Measurements from ENCODE around the gene FBXL20.
"Not testable (repeated sequence)": the region's sequence is repeated elsewhere in the genome, so short reads cannot be mapped to it uniquely, and the experiment has no call there.

Gene FBXL20

GRCh38 chr17:39401412-39402243, at the start of gene FBXL20:
TSS of gene FBXL20 (minus strand) at chr17:39401626. CDS start at chr17:39401402, 224 bp downstream.
- peak; percentile 80 to 84 for DNase-seq (ENCODE audit: low read depth in 2 of 2)

DNA sequence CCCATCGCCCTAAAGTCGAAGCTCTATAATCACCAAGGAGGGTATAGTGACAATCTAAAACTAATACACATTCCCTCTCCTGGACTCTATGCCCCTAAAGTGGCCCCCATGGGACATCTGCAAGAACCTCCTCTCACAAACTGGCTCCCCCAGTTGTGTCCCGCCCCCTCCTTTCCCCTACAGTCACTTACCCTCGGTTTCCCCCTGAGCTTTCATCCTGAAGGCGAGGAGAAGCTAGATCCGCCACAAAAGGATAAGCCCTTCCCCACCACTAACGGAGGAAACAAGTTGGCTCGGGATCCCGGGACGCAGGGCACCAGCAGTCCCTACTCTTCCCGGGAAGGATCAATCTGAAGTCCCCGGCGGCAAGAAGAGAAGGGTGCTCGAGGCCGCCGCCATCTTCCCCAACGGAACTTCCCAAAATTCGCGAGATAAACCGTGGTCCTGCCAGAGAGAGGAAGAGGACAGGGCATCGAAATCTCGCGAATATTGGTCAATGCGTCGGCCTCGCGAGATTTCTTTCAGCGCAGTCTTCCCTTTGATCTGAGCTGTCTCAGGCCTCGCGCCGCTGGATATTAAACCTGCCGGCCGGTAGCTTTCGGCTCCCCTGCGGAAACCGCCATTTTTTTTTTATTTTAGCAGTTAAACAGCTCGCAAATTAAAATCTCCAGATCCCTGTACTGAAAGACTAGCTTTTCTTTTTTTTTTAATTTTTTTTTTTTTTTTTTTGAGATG, 49.6 kb upstream of the FBXL20 start, which contains the start of gene MED1:
Gene MED1 (minus strand): TSS at position 417 of the 735 bp plus-strand sequence. CDS start 201 bp downstream, at position 216.
- peak; percentile 76 to 83 for DNase-seq (ENCODE audit: low read depth in 2 of 2)

GRCh38 chr17:39450051-39450450, 48.6 kb upstream of the FBXL20 start:
- DNase-seq (ENCODE audit: low read depth in 2 of 2), result no peak

GRCh38 chr17:39447561-39447960, 46.1 kb upstream of the FBXL20 start:
- DNase-seq (ENCODE audit: low read depth in 2 of 2), result no peak

- no peak for DNase-seq (ENCODE audit: low read depth in 2 of 2)
Measured at GRCh38 chr17:39443326-39443725, 41.9 kb upstream of the FBXL20 start.

- not testable (repeated sequence) for DNase-seq (ENCODE audit: low read depth in 2 of 2)
Measured at GRCh38 chr17:39439868-39440267, 38.4 kb upstream of the FBXL20 start.

DNA sequence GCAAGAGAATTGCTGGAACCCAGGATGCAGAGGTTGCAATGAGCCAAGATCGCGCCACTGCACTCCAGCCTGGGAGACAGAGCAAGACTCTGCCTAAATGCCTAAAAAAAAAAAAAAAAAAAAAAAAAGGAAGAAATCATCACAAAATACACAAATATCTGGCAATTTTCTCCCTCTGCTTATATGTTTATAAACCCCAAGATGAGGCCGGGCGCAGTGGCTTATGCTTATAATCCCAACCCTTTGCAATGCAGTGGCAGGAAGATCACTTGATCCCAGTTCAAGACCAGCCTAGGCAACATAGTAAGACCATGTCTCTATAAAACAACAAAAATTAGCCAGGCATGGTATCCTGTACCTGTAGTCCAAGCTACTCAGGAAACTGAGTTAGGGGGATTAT, 28.2 kb upstream of the FBXL20 start:
- no peak for DNase-seq (ENCODE audit: low read depth in 2 of 2)

DNA sequence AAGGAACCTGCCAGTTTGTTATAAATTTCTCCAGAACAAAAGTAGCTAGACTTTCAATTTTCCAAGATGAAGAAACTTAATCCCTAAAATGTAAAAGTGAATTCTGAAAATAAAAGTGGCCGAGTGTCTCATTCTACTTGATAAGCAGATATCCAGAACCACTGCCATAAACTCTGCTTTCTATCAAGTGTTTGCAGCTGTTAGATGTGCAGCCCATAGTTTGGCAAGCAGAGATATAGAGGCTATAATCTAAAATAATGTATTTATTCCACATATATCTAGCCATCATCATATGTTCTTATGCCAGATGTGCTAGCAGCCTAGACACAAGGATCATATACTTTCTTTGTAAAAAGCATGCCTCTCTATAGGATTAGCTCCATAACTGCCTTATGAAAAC, 14.7 kb upstream of the FBXL20 start:
- DNase-seq (ENCODE audit: low read depth in 2 of 2), result no peak

DNA sequence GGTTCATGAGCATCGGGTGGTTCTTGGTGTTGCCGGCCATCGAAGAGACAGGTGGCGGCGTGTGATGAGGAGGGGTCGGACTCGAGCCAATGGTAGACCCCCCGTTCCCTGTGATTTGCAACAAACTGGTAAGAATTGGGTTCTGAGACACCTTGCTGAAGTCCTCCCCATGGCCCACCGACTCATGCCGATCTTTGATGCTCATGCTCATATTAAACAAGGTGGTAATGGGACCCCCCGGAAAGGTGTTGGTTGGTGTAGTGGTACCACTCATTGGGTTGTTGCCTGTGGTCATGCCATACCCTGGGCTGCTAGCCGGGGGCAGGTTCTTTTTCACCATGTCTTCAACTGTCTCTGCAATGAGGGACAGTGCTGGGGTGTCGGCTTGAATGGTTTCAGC, 8.9 kb upstream of the FBXL20 start:
- no peak for DNase-seq (ENCODE audit: low read depth in 2 of 2)

GRCh38 chr17:39408360-39408759, 6.9 kb upstream of the FBXL20 start:
- DNase-seq (ENCODE audit: low read depth in 2 of 2), result no peak

GRCh38 chr17:39406951-39407350, 5.5 kb upstream of the FBXL20 start:
- no peak for DNase-seq (ENCODE audit: low read depth in 2 of 2)

GRCh38 chr17:39405436-39405835, 4.0 kb upstream of the FBXL20 start:
- DNase-seq (ENCODE audit: low read depth in 2 of 2), result no peak

GRCh38 chr17:39404542-39405378, 3.3 kb upstream of the FBXL20 start:
- no peak for DNase-seq (ENCODE audit: low read depth in 2 of 2)

GRCh38 chr17:39402890-39403605, 1.6 kb upstream of the FBXL20 start:
- DNase-seq (ENCODE audit: low read depth in 2 of 2), result no peak

DNA sequence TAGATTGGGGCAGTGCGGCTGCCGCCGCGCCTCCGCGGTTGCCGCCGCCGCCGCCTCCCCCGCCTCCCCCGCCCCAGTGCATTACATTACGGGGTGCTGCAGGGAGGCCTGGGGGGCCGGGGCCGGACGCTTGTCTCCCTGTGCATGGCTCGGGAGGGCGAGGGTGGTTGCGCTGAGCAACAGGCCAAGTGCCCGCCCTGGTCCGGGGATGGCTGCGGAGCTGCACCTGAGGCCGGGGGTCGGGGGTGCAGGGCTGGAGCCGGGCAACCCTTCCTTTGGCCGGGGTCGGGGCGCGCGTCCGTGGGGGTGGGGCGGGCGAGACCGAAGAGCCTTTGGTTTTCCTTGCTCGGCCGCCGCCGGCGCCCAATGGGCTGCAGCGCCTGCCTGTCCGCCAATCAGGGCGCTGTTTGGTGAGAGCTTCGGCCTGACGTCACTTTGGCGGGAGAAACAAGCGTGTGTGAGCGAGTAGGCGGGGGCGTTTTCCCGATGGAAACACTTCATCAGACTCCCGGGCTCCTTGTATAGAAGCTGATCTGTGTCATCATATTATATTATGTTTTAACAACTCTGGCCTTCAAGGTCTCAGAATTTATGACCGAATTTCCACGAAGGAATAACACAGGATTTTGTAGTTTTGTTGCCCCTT, 941 bp upstream of the FBXL20 start:
- DNase-seq (ENCODE audit: low read depth in 2 of 2), result peak; percentile 65 to 68

GRCh38 chr17:39400547-39401411, 647 bp downstream of the FBXL20 start:
- no peak for DNase-seq (ENCODE audit: low read depth in 2 of 2)

GRCh38 chr17:39399791-39400190, 1.6 kb downstream of the FBXL20 start:
- DNase-seq (ENCODE audit: low read depth in 2 of 2), result no peak

GRCh38 chr17:39393736-39394135, 7.7 kb downstream of the FBXL20 start:
- DNase-seq (ENCODE audit: low read depth in 2 of 2), result no peak

GRCh38 chr17:39391448-39391847, 10.0 kb downstream of the FBXL20 start:
- no peak for DNase-seq (ENCODE audit: low read depth in 2 of 2)

DNA sequence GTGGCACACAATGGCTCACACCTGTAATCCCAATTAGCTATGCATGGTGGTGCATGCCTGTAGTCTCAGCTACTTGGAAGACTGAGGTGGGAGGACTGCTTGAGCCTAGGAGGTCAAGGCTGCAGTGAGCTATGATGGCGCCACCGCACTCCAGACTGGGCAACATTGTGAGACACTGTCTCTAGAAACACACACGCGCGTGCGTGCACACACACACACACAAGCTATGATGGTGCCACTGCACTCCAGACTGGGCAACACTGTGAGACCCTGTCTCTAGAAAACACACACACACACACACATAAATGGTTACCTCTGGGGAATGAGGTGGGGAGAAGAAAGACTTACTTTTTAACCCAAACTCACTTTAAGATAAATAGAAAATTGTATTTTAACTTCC, 16.4 kb downstream of the FBXL20 start:
- no peak for DNase-seq (ENCODE audit: low read depth in 2 of 2)
